Endothelial cell of umbilical vein (primary cell): ENCODE measurements around the gene P2RX1. TPM values are rescaled to one million over a fixed set of nuclear protein-coding genes. Genes with fewer than 3 reads are reported as not detected.

Experiments used
- BruUV-seq: library from RNA; stranded (reverse); fragments of 400-500 nt; replicated peaks from 2 replicates; lab custom pipeline; 2021; lab: Mats Ljungman, UMichigan
- CTCF ChIA-PET: fragments of 300-600, 350-600 bp; sonication (Branson Sonifier 250); formaldehyde crosslinking; loops from one replicate; lab custom pipeline; 2021; ENCODE audit warnings: antibody characterized with exemption, inconsistent platforms; lab: Charles Lee
- POLR2A ChIA-PET: fragments of 300-600, 350-600 bp; sonication (Branson Sonifier 250); formaldehyde crosslinking; loops from one replicate; lab custom pipeline; 2021; ENCODE audit warnings: antibody characterized with exemption, inconsistent platforms; lab: Charles Lee
- DNase-seq: peaks from one replicate; pipeline ENCODE4 v3.0.0-alpha.2; 2011; ENCODE audit warnings: low read depth, low spot score
- FAIRE-seq: peaks from 2 replicates; lab custom pipeline; 2011; peaks lifted over from hg19 to GRCh38; lab: Jason Lieb, UNC
- H2AFZ ChIP-seq: 2 replicates; pipeline ENCODE4 v1.6.0; 2012; ENCODE audit warnings: low read depth, low read length, control low read depth, inconsistent platforms
- H3K27ac ChIP-seq: 2 replicates; pipeline ENCODE4 v1.5.1; 2011; ENCODE audit warnings: low read depth, mild to moderate bottlenecking, control low read depth, low read length, moderate library complexity; ENCODE audit not compliant: insufficient read depth
- H3K27me3 ChIP-seq, 2 experiments: 2 replicates each; pipeline versions ENCODE4 v1.6.0 to v1.6.1; 2011; ENCODE audit warnings: low read length in 2 of 2, mixed read lengths in 1 of 2; ENCODE audit not compliant: control insufficient read depth in 2 of 2, insufficient read depth in 2 of 2
- H3K36me3 ChIP-seq, 2 experiments: 2 replicates in 1 of 2; 3 replicates in 1 of 2; pipeline ENCODE4 v1.5.1; 2011; ENCODE audit warnings: low read length in 2 of 2, mild to moderate bottlenecking in 1 of 2, moderate library complexity in 1 of 2; ENCODE audit not compliant: control insufficient read depth in 2 of 2, insufficient read depth in 2 of 2; ENCODE audit errors: extremely low read depth in 1 of 2
- H3K4me1 ChIP-seq: 3 replicates; pipeline ENCODE4 v1.5.1; 2011; ENCODE audit warnings: mild to moderate bottlenecking, low read length; ENCODE audit not compliant: control insufficient read depth, insufficient read depth; ENCODE audit errors: extremely low read depth
- H3K4me2 ChIP-seq: 2 replicates; pipeline ENCODE4 v1.6.1; 2011; ENCODE audit warnings: low read length, control low read depth, mixed read lengths; ENCODE audit not compliant: insufficient read depth
- H3K4me3 ChIP-seq, 3 experiments: fragments of 200-600 bp in 1 of 3; sonication (generic), shearing (Covaris generic) in 1 of 3; replicated peaks in 1 of 3; 2 replicates each; pipeline ENCODE4 v1.5.1; 2011 to 2016; ENCODE audit warnings: control low read depth in 3 of 3, low read length in 3 of 3, mild to moderate bottlenecking in 2 of 3, inconsistent platforms in 1 of 3, low read depth in 1 of 3, moderate library complexity in 1 of 3; ENCODE audit not compliant: insufficient read depth in 1 of 3
- H3K79me2 ChIP-seq: 2 replicates; pipeline ENCODE4 v1.6.0; 2012; ENCODE audit warnings: low read length, inconsistent platforms; ENCODE audit not compliant: control insufficient read depth, insufficient read depth
- H3K9ac ChIP-seq: replicated peaks from 2 replicates; pipeline ENCODE3; 2011; ENCODE audit warnings: low read length, control low read depth; ENCODE audit not compliant: insufficient read depth; ENCODE audit errors: extremely low read depth
- H3K9me1 ChIP-seq: replicated peaks from 3 replicates; pipeline ENCODE4 v1.6.0; 2011; ENCODE audit warnings: mild to moderate bottlenecking, low read length; ENCODE audit not compliant: control insufficient read depth, insufficient read depth; ENCODE audit errors: extremely low read depth
- H3K9me3 ChIP-seq: replicated peaks from 2 replicates; pipeline ENCODE4 v1.5.1; 2012; ENCODE audit warnings: low read length, inconsistent platforms; ENCODE audit not compliant: control insufficient read depth, insufficient read depth
- H4K20me1 ChIP-seq: replicated peaks from 2 replicates; pipeline ENCODE3; 2011; ENCODE audit warnings: mild to moderate bottlenecking, low read length; ENCODE audit not compliant: control insufficient read depth, insufficient read depth; ENCODE audit errors: extremely low read depth
- EZH2 ChIP-seq: IDR thresholded peaks from 2 replicates; pipeline ENCODE4 v1.6.1; 2012; ENCODE audit warnings: borderline replicate concordance, low read depth, mild to moderate bottlenecking, moderate library complexity, low read length, inconsistent platforms; ENCODE audit not compliant: severe bottlenecking
- FOS ChIP-seq: IDR thresholded peaks from 2 replicates; pipeline ENCODE4 v1.6.1; 2011; ENCODE audit warnings: mild to moderate bottlenecking, low read length, moderate library complexity, borderline replicate concordance; ENCODE audit not compliant: insufficient read depth
- GATA2 ChIP-seq: IDR thresholded peaks from 2 replicates; pipeline ENCODE4 v1.7.0; 2011; ENCODE audit warnings: low read depth, mild to moderate bottlenecking, moderate library complexity, mixed read lengths, low read length; ENCODE audit not compliant: insufficient read length, insufficient read depth
- JUN ChIP-seq: IDR thresholded peaks from 2 replicates; pipeline ENCODE4 v1.6.1; 2011; ENCODE audit warnings: borderline replicate concordance, low read depth; ENCODE audit not compliant: insufficient read length, insufficient read depth
- MYC ChIP-seq: IDR thresholded peaks from one replicate; pipeline ENCODE4 v1.6.1; 2011; ENCODE audit warnings: mild to moderate bottlenecking, low read depth, low read length
- POLR2A ChIP-seq: IDR thresholded peaks from 2 replicates; pipeline ENCODE4 v1.6.1; 2012; ENCODE audit warnings: low read depth, mild to moderate bottlenecking, control low read depth, low read length
- POLR2AphosphoS5 ChIP-seq: IDR thresholded peaks from 2 replicates; pipeline ENCODE4 v1.6.1; 2012; ENCODE audit warnings: low read depth, mild to moderate bottlenecking, control low read depth, low read length, moderate library complexity; ENCODE audit not compliant: insufficient read depth
- dilution Hi-C: fragments of 300-500 bp; cut with MboI; formaldehyde crosslinking; loops from one replicate; pipeline ENCODE4 v1.15.0; 2019; ENCODE audit warnings: low sequenced_read_pairs; ENCODE audit not compliant: extremely low pct_ligation_motif_present
- intact Hi-C: fragments of 100-400 bp; cut with micrococcal nuclease; formaldehyde crosslinking; loops from one replicate; pipeline ENCODE4 v1.10.0; 2022
- polyA plus RNA-seq, 4 experiments: library from polyadenylated mRNA; depleted of rRNA in 3 of 4; stranded (reverse) in 3 of 4; unstranded in 1 of 4; fragments of >200 nt; gene quantifications; 2 replicates each; pipeline versions ENCODE4 v1.2.1 to v1.2.3, GENCODE V29; 2011 to 2012; ENCODE audit warnings: missing spikeins in 1 of 4
- total RNA-seq: library from RNA; stranded (reverse); gene quantifications from 2 replicates; pipeline ENCODE4 v1.2.3, GENCODE V29; 2021
- TF ChIP-seq, protein P1 (sequence below), 2 donors: IDR thresholded peaks; 1 replicate in 1 of 2; 2 replicates in 1 of 2; pipeline ENCODE4 v1.5.1; 2011; ENCODE audit warnings: low read length in 2 of 2, mild to moderate bottlenecking in 2 of 2, moderate library complexity in 2 of 2, control low read depth in 1 of 2, inconsistent platforms in 1 of 2, low read depth in 1 of 2; ENCODE audit not compliant: insufficient read depth in 1 of 2; ENCODE audit errors: extremely low read depth in 1 of 2
- TF ChIP-seq, protein P2 (sequence below): IDR thresholded peaks from 2 replicates; pipeline ENCODE4 v1.6.1; 2011; ENCODE audit not compliant: insufficient read depth, insufficient read length

The P2RX1 gene
- total and polyA plus RNA-seq, 2 donors (not counting 3 experiments of a cell fraction or from before 2014, with no cell fraction given): not detected

GRCh38 chr17:3894911-3895343, 21.3 kb downstream of the P2RX1 start:
- H3K9me1 ChIP-seq: no peaks in the 10 kb centered on the region
- peak; percentile 60 for DNase-seq
- no peak overlapping the region for H3K4me2 ChIP-seq
- peak; percentile 84 for FAIRE-seq
- dilution Hi-C loops (no loop called here), intact Hi-C loops (no loop called here)
- CTCF ChIA-PET: interaction anchor here (0.7 to 9.2 kb wide), 4 partner anchors 18 to 129 kb away, joined by 3 to 82 read pairs (median 16); partner anchors contain the start of gene NCBP3
- no peaks in the 10 kb centered on the region for H3K27me3 ChIP-seq
- H2AFZ ChIP-seq: peak overlapping the region; percentile 41
- no TSS peak for BruUV-seq
- no peak for TF ChIP-seq POLR2A
- H3K36me3 ChIP-seq: no peaks in the 10 kb centered on the region
- H3K9me3 ChIP-seq: no peaks in the 10 kb centered on the region
- H3K4me3 ChIP-seq: no peak overlapping the region
- H4K20me1 ChIP-seq: no peaks in the 10 kb centered on the region
- H3K4me1 ChIP-seq: peaks cover 37% of the 10 kb centered on the region
- no peak overlapping the region for H3K9ac ChIP-seq
- peaks cover 5% of the 10 kb centered on the region for H3K79me2 ChIP-seq
- no peak overlapping the region for H3K27ac ChIP-seq
- POLR2A ChIA-PET: no interaction called here

DNA sequence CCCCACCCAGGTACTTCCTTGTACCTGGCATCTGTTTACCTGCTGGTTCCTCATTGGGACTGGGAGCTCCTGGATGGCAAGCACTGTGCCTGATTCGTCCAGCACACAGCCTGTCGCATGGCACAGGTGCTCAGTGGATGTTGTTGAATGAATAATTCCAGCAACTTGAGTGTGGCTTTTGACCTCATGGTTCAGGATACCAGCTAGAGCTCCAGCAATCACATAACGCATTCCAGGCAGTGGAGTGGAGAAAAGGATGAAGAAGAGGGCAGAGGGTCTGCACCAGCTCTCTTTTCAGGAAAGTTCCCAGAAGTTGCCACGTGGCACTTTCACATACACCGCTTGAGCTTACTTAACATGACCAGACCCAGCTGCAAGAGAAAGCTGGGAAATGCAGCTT, 22.1 kb downstream of the P2RX1 start:
- peak overlapping the region; percentile 43 for H2AFZ ChIP-seq
- FAIRE-seq (no peak), DNase-seq (no peak)
- no peaks in the 10 kb centered on the region for H3K36me3 ChIP-seq
- no TSS peak for BruUV-seq
- H3K9ac ChIP-seq: no peak overlapping the region
- H3K4me3 ChIP-seq: no peak overlapping the region
- H3K4me1 ChIP-seq: peaks cover 44% of the 10 kb centered on the region
- no peaks in the 10 kb centered on the region for H4K20me1 ChIP-seq
- no peaks in the 10 kb centered on the region for H3K9me3 ChIP-seq
- H3K27ac ChIP-seq: no peak overlapping the region
- H3K27me3 ChIP-seq: no peaks in the 10 kb centered on the region
- H3K9me1 ChIP-seq: no peaks in the 10 kb centered on the region
- ChIA-PET CTCF (interaction anchor here (1.4 to 9.2 kb wide), 4 partner anchors 19 to 49 kb away, joined by 3 to 82 read pairs (median 16); partner anchors contain the start of gene NCBP3), POLR2A (no interaction called here)
- dilution Hi-C loops: no loop called here
- intact Hi-C loops: no loop called here
- H3K4me2 ChIP-seq: no peak overlapping the region
- TF ChIP-seq POLR2A: no peak
- no peak for TF ChIP-seq EZH2
- TF ChIP-seq, protein P1, sequence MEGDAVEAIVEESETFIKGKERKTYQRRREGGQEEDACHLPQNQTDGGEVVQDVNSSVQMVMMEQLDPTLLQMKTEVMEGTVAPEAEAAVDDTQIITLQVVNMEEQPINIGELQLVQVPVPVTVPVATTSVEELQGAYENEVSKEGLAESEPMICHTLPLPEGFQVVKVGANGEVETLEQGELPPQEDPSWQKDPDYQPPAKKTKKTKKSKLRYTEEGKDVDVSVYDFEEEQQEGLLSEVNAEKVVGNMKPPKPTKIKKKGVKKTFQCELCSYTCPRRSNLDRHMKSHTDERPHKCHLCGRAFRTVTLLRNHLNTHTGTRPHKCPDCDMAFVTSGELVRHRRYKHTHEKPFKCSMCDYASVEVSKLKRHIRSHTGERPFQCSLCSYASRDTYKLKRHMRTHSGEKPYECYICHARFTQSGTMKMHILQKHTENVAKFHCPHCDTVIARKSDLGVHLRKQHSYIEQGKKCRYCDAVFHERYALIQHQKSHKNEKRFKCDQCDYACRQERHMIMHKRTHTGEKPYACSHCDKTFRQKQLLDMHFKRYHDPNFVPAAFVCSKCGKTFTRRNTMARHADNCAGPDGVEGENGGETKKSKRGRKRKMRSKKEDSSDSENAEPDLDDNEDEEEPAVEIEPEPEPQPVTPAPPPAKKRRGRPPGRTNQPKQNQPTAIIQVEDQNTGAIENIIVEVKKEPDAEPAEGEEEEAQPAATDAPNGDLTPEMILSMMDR (IDR thresholded peaks at IDR 0.05; ENCODE audit: extremely low read depth in 1 of 2, insufficient read depth in 1 of 2, low read depth in 1 of 2, low read length in 2 of 2): no peak
- TF ChIP-seq, protein P2, sequence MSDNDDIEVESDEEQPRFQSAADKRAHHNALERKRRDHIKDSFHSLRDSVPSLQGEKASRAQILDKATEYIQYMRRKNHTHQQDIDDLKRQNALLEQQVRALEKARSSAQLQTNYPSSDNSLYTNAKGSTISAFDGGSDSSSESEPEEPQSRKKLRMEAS: no peak
- TF ChIP-seq MYC: no peak
- TF ChIP-seq FOS: no peak
- no peak for TF ChIP-seq POLR2AphosphoS5
- TF ChIP-seq JUN: no peak
- TF ChIP-seq GATA2: no peak
- peaks cover 10% of the 10 kb centered on the region for H3K79me2 ChIP-seq
